A549 (cell line): ENCODE results near the gene TPSG1. TPM values are rescaled to one million over a fixed set of nuclear protein-coding genes. Genes with fewer than 3 reads are reported as not detected.

Experiments
- ATAC-seq, 2 experiments: fragments of 200-7000 bp in 1 of 2; fragments of >200 bp in 1 of 2; cut with Nextera tagmentation in 1 of 2; cut with Tn5 transposase in 1 of 2; 3 replicates each; pipeline versions ENCODE4 v1.8.0 to v1.9.1; 2018 to 2020; ENCODE audit warnings: mild to moderate bottlenecking in 1 of 2, moderate library complexity in 1 of 2
- CTCF ChIA-PET: fragments of 300-600 bp; sonication (Branson Sonifier 250); formaldehyde crosslinking; extraction: SDS; loops from one replicate; lab custom pipeline; 2021; ENCODE audit warnings: antibody characterized with exemption, inconsistent platforms; lab: Yijun Ruan, JAX
- POLR2A ChIA-PET: fragments of 350-600 bp; formaldehyde crosslinking; extraction: SDS; loops from one replicate; lab custom pipeline; 2021; ENCODE audit warnings: antibody characterized with exemption, inconsistent platforms; lab: Yijun Ruan, JAX
- DNase-seq, 2 experiments: peaks; one replicate each; pipeline versions ENCODE4 v3.0.0 to v3.0.0-alpha.2; 2011 to 2016; ENCODE audit warnings: low read depth in 1 of 2, low spot score in 1 of 2
- FAIRE-seq: peaks from 2 replicates; lab custom pipeline; 2011; peaks lifted over from hg19 to GRCh38; lab: Jason Lieb, UNC
- H3K27ac ChIP-seq, 2 experiments: fragments of >200 bp; sonication (Bioruptor Twin); formaldehyde crosslinking; 3 replicates each; pipeline ENCODE4 v1.5.1; 2016 to 2017
- H3K4me1 ChIP-seq: fragments of >200 bp; sonication (Bioruptor Twin); formaldehyde crosslinking; 3 replicates; pipeline ENCODE4 v1.6.1; 2016
- H3K4me2 ChIP-seq: fragments of >200 bp; sonication (Bioruptor Twin); formaldehyde crosslinking; 3 replicates; pipeline ENCODE4 v1.6.1; 2016
- H3K4me3 ChIP-seq: fragments of >200 bp; sonication (Bioruptor Twin); formaldehyde crosslinking; 3 replicates; pipeline ENCODE4 v1.5.1; 2016
- H3K9me3 ChIP-seq: fragments of >200 bp; sonication (Bioruptor Twin); formaldehyde crosslinking; 3 replicates; pipeline ENCODE4 v1.6.1; 2016
- CBX8 ChIP-seq: fragments of 200-600 bp; sonication (generic); IDR thresholded peaks from 2 replicates; pipeline ENCODE4 v1.6.1; 2016
- CEBPB ChIP-seq, 2 experiments: fragments of >200 bp in 1 of 2; sonication (Bioruptor Twin) in 1 of 2; formaldehyde crosslinking in 1 of 2; IDR thresholded peaks; 2 replicates each; pipeline ENCODE4 v1.6.1; 2012 to 2016
- CHD2 ChIP-seq: fragments of 150-350 bp; IDR thresholded peaks from 2 replicates; pipeline ENCODE4 v1.6.1; 2014; ENCODE audit warnings: low read length; ENCODE audit not compliant: partially characterized antibody
- EHF ChIP-seq: fragments of 250-450 bp; sonication (Bioruptor Pico); IDR thresholded peaks from 2 replicates; pipeline ENCODE4 v1.5.0; 2020; ENCODE audit warnings: mild to moderate bottlenecking
- FOSB ChIP-seq: fragments of 250-450 bp; sonication (Bioruptor Pico); IDR thresholded peaks from 2 replicates; pipeline ENCODE4 v1.5.0; 2020; ENCODE audit warnings: mild to moderate bottlenecking, moderate library complexity
- HMGXB4 ChIP-seq: fragments of 250-450 bp; sonication (Bioruptor Pico); IDR thresholded peaks from 2 replicates; pipeline ENCODE4 v1.5.0; 2021; ENCODE audit warnings: mild to moderate bottlenecking, moderate library complexity, borderline replicate concordance
- HOXA7 ChIP-seq: fragments of 250-450 bp; sonication (Bioruptor Pico); IDR thresholded peaks from 2 replicates; pipeline ENCODE4 v1.5.0; 2020; ENCODE audit warnings: mild to moderate bottlenecking, moderate library complexity
- HOXB13 ChIP-seq: fragments of 250-450 bp; sonication (Bioruptor Pico); IDR thresholded peaks from 2 replicates; pipeline ENCODE4 v1.5.0; 2020; ENCODE audit warnings: low read depth, mild to moderate bottlenecking, moderate library complexity
- MAFK ChIP-seq: fragments of 450-650 bp; IDR thresholded peaks from 2 replicates; pipeline ENCODE4 v1.6.1; 2014; ENCODE audit not compliant: partially characterized antibody
- MAZ ChIP-seq: fragments of 150-350 bp; IDR thresholded peaks from 2 replicates; pipeline ENCODE4 v1.6.1; 2014; ENCODE audit warnings: antibody characterized with exemption, low read depth, low read length, borderline replicate concordance
- NPAS2 ChIP-seq: fragments of 250-450 bp; sonication (Bioruptor Pico); IDR thresholded peaks from 2 replicates; pipeline ENCODE4 v1.8.0; 2022; ENCODE audit warnings: mild to moderate bottlenecking, moderate library complexity, borderline replicate concordance
- PBX3 ChIP-seq: IDR thresholded peaks from 2 replicates; pipeline ENCODE4 v1.6.1; 2012
- RNF2 ChIP-seq: fragments of 200-600 bp; sonication (generic); IDR thresholded peaks from 2 replicates; pipeline ENCODE4 v1.6.1; 2016; ENCODE audit warnings: low read depth, mild to moderate bottlenecking, antibody characterized with exemption, moderate library complexity, borderline replicate concordance
- SMC3 ChIP-seq: fragments of >200 bp; sonication (Bioruptor Twin); formaldehyde crosslinking; IDR thresholded peaks from 3 replicates; pipeline ENCODE4 v1.6.1; 2018; ENCODE audit warnings: inconsistent platforms
- TP53 ChIP-seq: fragments of 250-450 bp; sonication (Bioruptor Pico); IDR thresholded peaks from 2 replicates; pipeline ENCODE4 v1.5.0; 2021; ENCODE audit warnings: mild to moderate bottlenecking, moderate library complexity
- USF2 ChIP-seq: fragments of 450-650 bp; IDR thresholded peaks from 2 replicates; pipeline ENCODE4 v1.6.1; 2014; ENCODE audit warnings: antibody characterized with exemption
- ZSCAN20 ChIP-seq: fragments of 250-450 bp; sonication (Bioruptor Pico); IDR thresholded peaks from 2 replicates; pipeline ENCODE4 v1.8.0; 2022; ENCODE audit warnings: mild to moderate bottlenecking, moderate library complexity
- WGBS: methylation state at CpG from one replicate; pipeline ENCODE4 v1.1.6; 2017; ENCODE audit errors: missing lambda C conversion rate; 5-methylcytosine and 5-hydroxymethylcytosine counted together
- polyA plus RNA-seq, 4 experiments: library from polyadenylated mRNA; depleted of rRNA in 3 of 4; stranded (reverse); fragments of >200 nt; fragmentation: RNase III in 1 of 4; extraction: RNeasy Plus Mini Kit Qiagen cat#74134 plus additional on column Dnase treatment in 1 of 4; gene quantifications; 2 replicates in 3 of 4; 3 replicates in 1 of 4; pipeline ENCODE4 v1.2.3, GENCODE V29; 2011 to 2017

The TPSG1 gene
- polyA plus RNA-seq, 2 of the 4 experiments (the other 2 are of a cell fraction) = not detected

GRCh38 chr16:1198194-1198593 is 26.9 kb downstream of the TPSG1 start:
- ATAC-seq (no peak), DNase-seq (no peak), FAIRE-seq (no peak)
- WGBS = 85% methylated on average over 9 of the region's 18 CpGs
- Histone ChIP-seq H3K4me3 (no peak overlapping the region), H3K4me1 (peaks cover 13% of the 10 kb centered on the region; the same call in 2 of the 3 replicates), H3K9me3 (no peaks in the 10 kb centered on the region), H3K27ac (no peak overlapping the region), H3K4me2 (no peak overlapping the region)
- POLR2A ChIA-PET = no interaction called here
- CTCF ChIA-PET = no interaction called here
- no peak for TF ChIP-seq MAFK
- no peak for TF ChIP-seq HOXB13 (CRISPR knock-in tag)
- TF ChIP-seq CHD2 = no peak
- TF ChIP-seq HMGXB4 (CRISPR knock-in tag) = no peak
- TF ChIP-seq PBX3 = no peak
- TF ChIP-seq HOXA7 (CRISPR knock-in tag) = no peak

GRCh38 chr16:1197237-1197866 is 27.7 kb downstream of the TPSG1 start:
- FAIRE-seq = no peak
- ChIA-PET CTCF (interaction anchor here (5.8 kb wide), 1 partner anchor 14 kb away, joined by 53 read pairs; no protein-coding TSS in a partner anchor), POLR2A (no interaction called here)
- no peak overlapping the region for H3K4me3 ChIP-seq
- no peak overlapping the region for H3K27ac ChIP-seq
- no peak for ATAC-seq
- H3K9me3 ChIP-seq = no peaks in the 10 kb centered on the region
- H3K4me2 ChIP-seq = no peak overlapping the region
- peaks cover 22% of the 10 kb centered on the region for H3K4me1 ChIP-seq
- 87% methylated on average over 17 of the region's 19 CpGs for WGBS
- no peak for DNase-seq
- TF ChIP-seq CBX8 (no peak), RNF2 (no peak), USF2 (no peak), PBX3 (no peak), TP53 (CRISPR knock-in tag) (no peak), FOSB (no peak)
- TF ChIP-seq, all 56 proteins: peak for 0

- no peaks in the 10 kb centered on the region for H3K9me3 ChIP-seq
- FAIRE-seq (no peak), DNase-seq (no peak)
- peaks cover 27% of the 10 kb centered on the region for H3K4me1 ChIP-seq
- TF ChIP-seq NPAS2 (CRISPR knock-in tag) = no peak
- TF ChIP-seq CHD2 = no peak
- no peak for TF ChIP-seq MAZ
- TF ChIP-seq SMC3 = no peak
- TF ChIP-seq EHF (CRISPR knock-in tag) = no peak
- no peak for TF ChIP-seq FOSB
- no peak for TF ChIP-seq HMGXB4 (CRISPR knock-in tag)
- no peak for TF ChIP-seq CEBPB (IDR thresholded peaks at IDR 0.05)
- no peak for TF ChIP-seq ZSCAN20 (CRISPR knock-in tag)
- TF ChIP-seq CBX8 = no peak
- TF ChIP-seq, all 56 proteins: peak for 0
- 86% methylated on average over 11 of the region's 11 CpGs for WGBS
- H3K4me3 ChIP-seq = no peak overlapping the region
- POLR2A ChIA-PET = no interaction called here
- CTCF ChIA-PET = interaction anchor here (0.9 to 5.8 kb wide), 6 partner anchors 8 to 138 kb away, joined by 3 to 53 read pairs (median 3); no protein-coding TSS in a partner anchor
- no peak overlapping the region for H3K4me2 ChIP-seq
- no peak overlapping the region for H3K27ac ChIP-seq
- no peak for ATAC-seq
Observed at GRCh38 chr16:1196494-1196893, 28.6 kb downstream of the TPSG1 start.
